Right lobe of liver (tissue), 6 donors: ENCODE data around the gene TPRX1. TPM values are rescaled to one million over a fixed set of nuclear protein-coding genes. Genes with fewer than 3 reads are reported as not detected.
"Not testable (repeated sequence)": the region's sequence is repeated elsewhere in the genome, so short reads cannot be mapped to it uniquely, and the experiment has no call there.

Experiments
- ATAC-seq, 4 donors: fragments of 200-7000 bp; cut with Tn5 transposase; one replicate each; pipeline ENCODE4 v1.9.1; 2020; ENCODE audit warnings: mild to moderate bottlenecking in 4 of 4, moderate library complexity in 4 of 4
- DNase-seq, 3 donors: peaks; one replicate each; pipeline ENCODE4 v3.0.0-alpha.2; 2020
- H3K27ac ChIP-seq, 3 donors: fragments of 200-600 bp; one replicate each; pipeline ENCODE4 v1.8.0; 2022
- H3K27me3 ChIP-seq, 2 donors: fragments of 200-600 bp; one replicate each; pipeline ENCODE4 v1.8.0; 2022
- H3K36me3 ChIP-seq, 4 donors: fragments of 200-600 bp; sonication (generic) in 1 of 4; one replicate each; pipeline versions ENCODE4 v1.5.1 to v1.8.0; 2017 to 2022; ENCODE audit warnings: control low read depth in 1 of 4
- H3K4me1 ChIP-seq, 4 donors: fragments of 200-600 bp; sonication (generic) in 1 of 4; one replicate each; pipeline versions ENCODE4 v1.5.1 to v1.8.0; 2017 to 2022; ENCODE audit warnings: control low read depth in 1 of 4
- H3K4me3 ChIP-seq, 3 donors: fragments of 200-600 bp; one replicate each; pipeline ENCODE4 v1.8.0; 2022
- H3K9me3 ChIP-seq, 4 donors: fragments of 200-600 bp; sonication (generic) in 1 of 4; one replicate each; pipeline versions ENCODE4 v1.5.1 to v1.8.0; 2017 to 2022; ENCODE audit warnings: control low read depth in 1 of 4
- CTCF ChIP-seq, 4 donors: fragments of 200-600 bp in 3 of 4; fragments of 450-650 bp in 1 of 4; IDR thresholded peaks; one replicate each; pipeline versions ENCODE4 v1.5.1 to v1.8.0; 2016 to 2022; ENCODE audit warnings: antibody characterized with exemption in 4 of 4, mild to moderate bottlenecking in 2 of 4
- POLR2A ChIP-seq: fragments of 450-650 bp; IDR thresholded peaks from one replicate; pipeline ENCODE4 v1.6.1; 2017; ENCODE audit warnings: antibody characterized with exemption, mild to moderate bottlenecking
- WGBS: methylation state at CpG from one replicate; pipeline ENCODE4 v1.1.6; 2018; ENCODE audit warnings: low coverage, low lambda C conversion rate; ENCODE audit not compliant: insufficient coverage; ENCODE audit errors: missing lambda C conversion rate; 5-methylcytosine and 5-hydroxymethylcytosine counted together
- intact Hi-C, 2 donors: fragments of 100-400 bp; cut with DNase I; formaldehyde crosslinking; loops; one replicate each; pipeline versions ENCODE4 v1.11.2 to v1.14.1; 2022
- total RNA-seq, 6 experiments: library from RNA; depleted of rRNA in 2 of 6; stranded (reverse); fragments of >200 nt in 2 of 6; fragmentation: NEBNext Ultra II Directional in 3 of 6; extraction: Animal tissue kit (Norgen Biotek cat#: 25700) in 3 of 6; gene quantifications; one replicate each; pipeline versions ENCODE4 v1.1.0 to v1.2.4, GENCODE V29; 2016 to 2023
- donor health status: DM: no; HTN: yes; CAD: no.
- donor health status: DM: no; HTN: no; CAD: no.
- donor health status: DM: no; HTN: no; CAD: no.
- donor health status: DM: no; HTN: yes; CAD: no.
- donor health status: DM: no; HTN: yes; CAD: no.

TPRX1 gene
- total RNA-seq, 6 experiments from 2014 or later = not detected

DNA sequence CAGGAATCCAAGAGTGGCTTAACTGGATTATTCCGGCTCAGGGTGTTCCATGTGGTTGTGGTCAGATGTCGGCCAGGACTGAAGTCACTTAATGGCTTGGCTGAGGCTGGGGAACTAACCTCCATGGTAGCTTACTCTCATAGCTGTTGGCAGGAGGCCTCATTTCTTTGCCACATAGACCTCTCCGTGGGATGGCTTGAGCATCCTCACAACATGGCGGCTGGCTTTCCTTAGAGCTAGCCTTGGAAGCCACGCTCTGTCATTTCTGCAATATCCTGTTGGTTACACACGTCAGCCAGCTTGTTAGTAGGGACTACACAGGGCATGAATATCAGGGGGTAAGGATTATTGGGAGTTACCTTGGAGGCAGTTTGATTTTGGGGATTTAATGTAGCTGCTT is 22.4 kb upstream of the TPRX1 start:
- no peaks in the 10 kb centered on the region for H3K36me3 ChIP-seq
- H3K4me1 ChIP-seq = no peaks in the 10 kb centered on the region
- H3K27ac ChIP-seq = no peak overlapping the region
- no peaks in the 10 kb centered on the region for H3K9me3 ChIP-seq
- 100% methylated on average over 1 of the region's 6 CpGs for WGBS
- no peak overlapping the region for H3K4me3 ChIP-seq
- intact Hi-C loops = no loop called here
- ATAC-seq = no peak
- no peaks in the 10 kb centered on the region for H3K27me3 ChIP-seq
- TF ChIP-seq POLR2A (no peak), CTCF (IDR thresholded peaks at IDR 0.05) (no peak)
- DNase-seq = no peak

GRCh38 chr19:47824396-47824795 is 20.0 kb upstream of the TPRX1 start:
- no peaks in the 10 kb centered on the region for H3K4me1 ChIP-seq
- H3K36me3 ChIP-seq = no peaks in the 10 kb centered on the region
- intact Hi-C loops = no loop called here
- DNase-seq (no peak), ATAC-seq (no peak)
- TF ChIP-seq CTCF (IDR thresholded peaks at IDR 0.05) (no peak), POLR2A (no peak)
- H3K4me3 ChIP-seq = no peak overlapping the region
- H3K27me3 ChIP-seq = no peaks in the 10 kb centered on the region
- H3K27ac ChIP-seq = no peak overlapping the region
- 89% methylated on average over 3 of the region's 6 CpGs for WGBS
- no peaks in the 10 kb centered on the region for H3K9me3 ChIP-seq

- Histone ChIP-seq H3K36me3 (no peaks in the 10 kb centered on the region), H3K9me3 (no peaks in the 10 kb centered on the region), H3K4me1 (no peaks in the 10 kb centered on the region), H3K4me3 (no peak within 1 kb of the TSS), H3K27me3 (no peaks in the 10 kb centered on the region), H3K27ac (no peak within 1 kb of the TSS)
- WGBS = 27% methylated on average over 5 of the region's 15 CpGs
- ATAC-seq (no peak), DNase-seq (no peak)
- TF ChIP-seq CTCF (IDR thresholded peaks at IDR 0.05) (no peak), POLR2A (no peak)
- intact Hi-C loops = no loop called here
Observed at GRCh38 chr19:47821460-47822020, 17.2 kb upstream of the TPRX1 start, which contains the start of gene CRX. Gene CRX, plus strand, starts transcription at chr19:47821937. Its CDS starts 12,507 bp downstream, at chr19:47834444.

DNA sequence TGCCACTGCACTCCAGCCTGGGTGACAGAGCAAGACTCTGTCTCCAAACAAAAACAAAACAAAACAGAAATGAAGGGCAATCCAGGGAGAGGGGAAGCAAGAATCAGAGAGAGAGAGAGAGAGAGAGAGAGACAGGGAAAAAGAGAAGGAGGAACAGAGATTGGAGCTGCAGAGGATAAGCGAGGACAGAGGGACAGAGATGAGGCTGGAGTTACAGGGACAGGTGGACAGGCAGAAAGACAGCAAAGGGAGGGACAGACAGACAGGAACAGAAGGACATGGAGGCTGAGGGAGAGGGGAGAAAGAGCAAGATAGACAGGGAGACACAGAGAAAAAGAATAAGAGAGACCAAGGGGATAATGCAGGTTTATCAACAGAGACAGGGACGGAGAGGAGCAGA is 16.1 kb upstream of the TPRX1 start:
- H3K4me3 ChIP-seq = no peak overlapping the region
- ATAC-seq (no peak), DNase-seq (no peak)
- WGBS = 40% methylated on average over 1 of the region's 2 CpGs
- H3K9me3 ChIP-seq = no peaks in the 10 kb centered on the region
- no peaks in the 10 kb centered on the region for H3K4me1 ChIP-seq
- intact Hi-C loops = no loop called here
- H3K36me3 ChIP-seq = no peaks in the 10 kb centered on the region
- no peak overlapping the region for H3K27ac ChIP-seq
- no peak for TF ChIP-seq POLR2A
- no peak for TF ChIP-seq CTCF (IDR thresholded peaks at IDR 0.05)
- no peaks in the 10 kb centered on the region for H3K27me3 ChIP-seq

DNA sequence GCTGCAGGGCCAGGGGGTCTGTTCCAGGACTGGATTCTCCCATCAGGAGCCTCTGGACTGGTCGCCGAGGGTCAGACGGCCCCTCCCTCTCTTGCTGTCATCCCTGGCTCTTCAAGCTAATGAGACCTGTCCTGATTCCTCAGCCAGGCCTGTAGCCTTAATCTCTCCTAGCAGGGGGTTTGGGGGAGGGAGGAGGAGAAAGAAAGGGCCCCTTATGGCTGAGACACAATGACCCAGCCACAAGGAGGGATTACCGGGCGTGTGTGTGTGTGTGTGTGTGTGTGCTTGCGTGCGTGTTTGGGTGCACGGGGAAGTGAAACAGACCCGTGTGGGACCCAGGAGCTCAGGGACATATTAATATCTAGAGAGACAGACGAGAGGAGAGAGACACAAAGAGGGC is 15.5 kb upstream of the TPRX1 start:
- DNase-seq = no peak
- no peaks in the 10 kb centered on the region for H3K4me1 ChIP-seq
- TF ChIP-seq CTCF (IDR thresholded peaks at IDR 0.05) (no peak), POLR2A (no peak)
- H3K27ac ChIP-seq = no peak overlapping the region
- no peaks in the 10 kb centered on the region for H3K27me3 ChIP-seq
- H3K4me3 ChIP-seq = no peak overlapping the region
- H3K36me3 ChIP-seq = no peaks in the 10 kb centered on the region
- ATAC-seq = no peak
- H3K9me3 ChIP-seq = no peaks in the 10 kb centered on the region
- intact Hi-C loops = no loop called here
- WGBS = 12% methylated on average over 10 of the region's 10 CpGs

- intact Hi-C loops, H3K27me3 ChIP-seq, H3K27ac ChIP-seq, H3K36me3 ChIP-seq, H3K9me3 ChIP-seq, ATAC-seq, H3K4me3 ChIP-seq, H3K4me1 ChIP-seq, DNase-seq: not testable (repeated sequence)
- 89% methylated on average over 1 of the region's 1 CpG for WGBS
Observed at GRCh38 chr19:47818221-47818620, 13.9 kb upstream of the TPRX1 start.

- H3K27me3 ChIP-seq, H3K4me3 ChIP-seq, DNase-seq, H3K4me1 ChIP-seq, intact Hi-C loops, ATAC-seq, H3K27ac ChIP-seq, H3K36me3 ChIP-seq, H3K9me3 ChIP-seq: not testable (repeated sequence)
- 84% methylated on average over 7 of the region's 8 CpGs for WGBS
Observed at GRCh38 chr19:47816270-47816669, 11.9 kb upstream of the TPRX1 start.
